H9 (cell line): ENCODE results near the gene MITF. TPM values are rescaled to one million over a fixed set of nuclear protein-coding genes. Genes with fewer than 3 reads are reported as not detected.

Experiments
- DNase-seq: peaks from one replicate; pipeline ENCODE4 v3.0.0-alpha.2; 2017
- H2AFZ ChIP-seq: one replicate; pipeline ENCODE4 v1.6.1; 2013; ENCODE audit warnings: mild to moderate bottlenecking, low read length, control low read depth, moderate library complexity
- H2AK5ac ChIP-seq: 2 replicates; pipeline ENCODE4 v1.6.1; 2013; ENCODE audit warnings: low read length, control low read depth, mixed read lengths; ENCODE audit not compliant: insufficient read length
- H2BK120ac ChIP-seq: one replicate; pipeline ENCODE4 v1.6.1; 2013; ENCODE audit warnings: low read depth, mild to moderate bottlenecking, low read length, control low read depth, inconsistent platforms; ENCODE audit not compliant: poor library complexity, severe bottlenecking
- H2BK12ac ChIP-seq: 2 replicates; pipeline ENCODE4 v1.6.1; 2013; ENCODE audit warnings: low read length, control low read depth, mixed read lengths, low read depth; ENCODE audit not compliant: insufficient read length
- H2BK15ac ChIP-seq: 2 replicates; pipeline ENCODE4 v1.6.1; 2013; ENCODE audit warnings: low read depth, low read length, control low read depth
- H2BK20ac ChIP-seq: one replicate; pipeline ENCODE4 v1.6.1; 2013; ENCODE audit warnings: low read depth, mild to moderate bottlenecking, low read length, control low read depth, inconsistent platforms; ENCODE audit not compliant: poor library complexity, severe bottlenecking
- H2BK5ac ChIP-seq: 2 replicates; pipeline ENCODE4 v1.6.1; 2013; ENCODE audit warnings: low read length, control low read depth, mixed read lengths; ENCODE audit not compliant: insufficient read length
- H3K14ac ChIP-seq: 2 replicates; pipeline ENCODE4 v1.6.1; 2013; ENCODE audit warnings: low read length, control low read depth; ENCODE audit not compliant: insufficient read depth
- H3K18ac ChIP-seq: 2 replicates; pipeline ENCODE4 v1.6.1; 2013; ENCODE audit warnings: low read depth, mild to moderate bottlenecking, mixed read lengths, low read length, control low read depth; ENCODE audit not compliant: insufficient read length
- H3K23ac ChIP-seq: 2 replicates; pipeline ENCODE4 v1.6.1; 2013; ENCODE audit warnings: low read length, control low read depth, mixed read lengths, low read depth; ENCODE audit not compliant: insufficient read length
- H3K23me2 ChIP-seq: 2 replicates; pipeline ENCODE4 v1.6.1; 2013; ENCODE audit warnings: low read depth, mild to moderate bottlenecking, mixed read lengths, low read length, control low read depth; ENCODE audit not compliant: insufficient read length, poor library complexity, severe bottlenecking
- H3K27ac ChIP-seq: 2 replicates; pipeline ENCODE4 v1.5.1; 2013; ENCODE audit warnings: low read length, control low read depth, mixed read lengths, low read depth; ENCODE audit not compliant: insufficient read length
- H3K27me3 ChIP-seq: 2 replicates; pipeline ENCODE4 v1.6.1; 2013; ENCODE audit warnings: low read length, control low read depth, inconsistent platforms; ENCODE audit not compliant: insufficient read depth
- H3K4ac ChIP-seq: 2 replicates; pipeline ENCODE4 v1.6.1; 2013; ENCODE audit warnings: low read depth, mild to moderate bottlenecking, control low read depth, inconsistent platforms, low read length, moderate library complexity
- H3K4me1 ChIP-seq: 2 replicates; pipeline ENCODE4 v1.6.1; 2013; ENCODE audit warnings: low read length, control low read depth, inconsistent platforms; ENCODE audit not compliant: insufficient read depth
- H3K4me2 ChIP-seq: 2 replicates; pipeline ENCODE4 v1.6.1; 2013; ENCODE audit warnings: low read length, control low read depth, mixed read lengths; ENCODE audit not compliant: insufficient read length, insufficient read depth
- H3K56ac ChIP-seq: 2 replicates; pipeline ENCODE4 v1.6.1; 2013; ENCODE audit warnings: low read depth, mild to moderate bottlenecking, mixed read lengths, low read length, control low read depth; ENCODE audit not compliant: insufficient read length
- H3K79me1 ChIP-seq: 2 replicates; pipeline ENCODE4 v1.6.1; 2013; ENCODE audit warnings: low read depth, mild to moderate bottlenecking, moderate library complexity, low read length, control low read depth, inconsistent platforms; ENCODE audit not compliant: insufficient read depth, poor library complexity, severe bottlenecking
- H3K79me2 ChIP-seq: 2 replicates; pipeline ENCODE4 v1.6.1; 2013; ENCODE audit warnings: low read length, control low read depth, inconsistent platforms; ENCODE audit not compliant: insufficient read depth
- H3K9ac ChIP-seq: 2 replicates; pipeline ENCODE4 v1.6.1; 2013; ENCODE audit warnings: low read length, control low read depth, mixed read lengths; ENCODE audit not compliant: insufficient read length; ENCODE audit errors: extremely low read depth
- H3K9me3 ChIP-seq: one replicate; pipeline ENCODE4 v1.6.1; 2013; ENCODE audit warnings: low read depth, low read length, inconsistent platforms; ENCODE audit not compliant: control insufficient read depth
- H3T11ph ChIP-seq: one replicate; pipeline ENCODE4 v1.6.1; 2013; ENCODE audit warnings: mild to moderate bottlenecking, low read length, control low read depth, inconsistent platforms
- H4K20me1 ChIP-seq: one replicate; pipeline ENCODE4 v1.6.1; 2013; ENCODE audit not compliant: control insufficient read depth, insufficient read length, insufficient read depth
- H4K5ac ChIP-seq: 2 replicates; pipeline ENCODE4 v1.6.1; 2013; ENCODE audit warnings: low read depth, mild to moderate bottlenecking, mixed read lengths, low read length, control low read depth; ENCODE audit not compliant: insufficient read length
- H4K8ac ChIP-seq: replicated peaks from 2 replicates; pipeline ENCODE4 v1.6.1; 2013; ENCODE audit warnings: low read length, control low read depth, mixed read lengths, low read depth; ENCODE audit not compliant: insufficient read length
- H4K91ac ChIP-seq: 2 replicates; pipeline ENCODE4 v1.6.1; 2013; ENCODE audit warnings: low read depth, mild to moderate bottlenecking, moderate library complexity, mixed read lengths, low read length, control low read depth; ENCODE audit not compliant: insufficient read length
- H3K27ac Mint-ChIP-seq, 3 experiments: 2 replicates in 2 of 3; 3 replicates in 1 of 3; pipeline ENCODE4 v1.8.0; 2020 to 2021; ENCODE audit warnings: mixed read lengths in 3 of 3, mild to moderate bottlenecking in 1 of 3, moderate library complexity in 1 of 3
- H3K27me3 Mint-ChIP-seq: 2 replicates; pipeline ENCODE4 v1.8.0; 2021; ENCODE audit warnings: low read depth, mild to moderate bottlenecking, moderate library complexity, mixed read lengths
- H3K36me3 Mint-ChIP-seq, 3 experiments: 2 replicates in 2 of 3; 3 replicates in 1 of 3; pipeline ENCODE4 v1.8.0; 2020 to 2021; ENCODE audit warnings: low read depth in 3 of 3, mixed read lengths in 3 of 3; ENCODE audit not compliant: insufficient read depth in 1 of 3
- H3K4me1 Mint-ChIP-seq, 2 experiments: 2 replicates each; pipeline ENCODE4 v1.8.0; 2020; ENCODE audit warnings: mixed read lengths in 2 of 2
- H3K4me3 Mint-ChIP-seq, 2 experiments: 2 replicates in 1 of 2; 3 replicates in 1 of 2; pipeline ENCODE4 v1.8.0; 2020 to 2021; ENCODE audit warnings: mild to moderate bottlenecking in 2 of 2, mixed read lengths in 2 of 2, moderate library complexity in 1 of 2
- H3K9me3 Mint-ChIP-seq, 2 experiments: 2 replicates in 1 of 2; 3 replicates in 1 of 2; pipeline ENCODE4 v1.8.0; 2020; ENCODE audit warnings: mild to moderate bottlenecking in 2 of 2, mixed read lengths in 2 of 2, moderate library complexity in 1 of 2
- WGBS: extraction: QIAGEN DNeasy Blood & Tissue Kit; methylation state at CpG from one replicate; pipeline ENCODE4 v1.1.7; 2013; ENCODE audit warnings: missing lambda C conversion rate, low lambda C conversion rate, mixed read lengths; ENCODE audit not compliant: insufficient read length; ENCODE audit errors: extremely low coverage; 5-methylcytosine and 5-hydroxymethylcytosine counted together
- total RNA-seq: library from RNA; stranded (reverse); gene quantifications from 2 replicates; pipeline ENCODE4 v1.2.1, GENCODE V29; 2021
- TF ChIP-seq, protein P1 (sequence below): fragments of 200-600 bp; sonication (generic); conservative IDR thresholded peaks from 3 replicates; pipeline ENCODE4 v1.8.0; 2021; ENCODE audit warnings: antibody characterized with exemption, mild to moderate bottlenecking

Gene MITF
- total RNA-seq, 1 experiment from 2014 or later: 0.81 TPM

DNA sequence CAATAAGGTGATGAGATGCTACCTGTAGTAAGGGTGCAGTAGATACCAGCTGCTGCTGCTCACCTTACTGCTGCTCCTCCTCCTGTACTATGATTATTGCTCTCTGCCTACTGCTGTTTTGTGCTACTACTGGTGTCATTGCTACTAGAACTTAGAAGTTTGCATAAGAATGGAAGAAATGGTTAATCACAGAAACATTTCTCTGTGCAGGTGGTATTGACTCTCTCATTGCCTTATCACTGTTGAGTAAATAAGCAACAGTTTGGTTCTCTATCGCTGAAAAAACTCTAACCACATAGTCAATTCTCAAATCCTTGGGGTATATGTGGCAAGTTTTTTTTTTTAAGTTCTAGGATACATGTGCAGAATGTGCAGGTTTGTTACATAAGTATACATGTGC lies 16.5 kb downstream of the MITF start:
- no peaks in the 10 kb centered on the region for H3K9me3 ChIP-seq
- no peak overlapping the region for H2BK5ac ChIP-seq
- H3K79me2 ChIP-seq: no peaks in the 10 kb centered on the region
- no peak overlapping the region for H3K4ac ChIP-seq
- no peak overlapping the region for H3K18ac ChIP-seq
- no peak overlapping the region for H3T11ph ChIP-seq
- Mint-ChIP-seq H3K4me3 (no peak overlapping the region), H3K27ac (no peak overlapping the region), H3K27me3 (peaks cover 3% of the 10 kb centered on the region), H3K9me3 (peaks cover 5 to 15% of the 10 kb centered on the region in 2 experiments; a peak in 4 of 5 replicates), H3K36me3 (peaks cover 0 to 6% (median 0%) of the 10 kb centered on the region in 3 experiments; a peak in 2 of 7 replicates), H3K4me1 (no peaks in the 10 kb centered on the region)
- no peak overlapping the region for H3K27ac ChIP-seq
- no peak overlapping the region for H2BK20ac ChIP-seq
- WGBS: no CpG with 5 or more reads among the region's 1 CpG
- H3K23ac ChIP-seq: no peak overlapping the region
- H3K23me2 ChIP-seq: no peaks in the 10 kb centered on the region
- no peak overlapping the region for H4K91ac ChIP-seq
- H3K9ac ChIP-seq: no peak overlapping the region
- H2AFZ ChIP-seq: no peak overlapping the region
- no peaks in the 10 kb centered on the region for H3K79me1 ChIP-seq
- no peak overlapping the region for H4K5ac ChIP-seq
- no peak overlapping the region for H2AK5ac ChIP-seq
- no peaks in the 10 kb centered on the region for H4K20me1 ChIP-seq
- no peak overlapping the region for H2BK120ac ChIP-seq
- H4K8ac ChIP-seq: no peak overlapping the region
- no peak for DNase-seq
- H3K27me3 ChIP-seq: no peaks in the 10 kb centered on the region
- H3K56ac ChIP-seq: no peak overlapping the region
- no peak overlapping the region for H2BK15ac ChIP-seq
- H3K4me2 ChIP-seq: no peak overlapping the region
- H3K4me1 ChIP-seq: no peaks in the 10 kb centered on the region
- H3K14ac ChIP-seq: no peak overlapping the region
- H2BK12ac ChIP-seq: no peak overlapping the region
- TF ChIP-seq, protein P1, sequence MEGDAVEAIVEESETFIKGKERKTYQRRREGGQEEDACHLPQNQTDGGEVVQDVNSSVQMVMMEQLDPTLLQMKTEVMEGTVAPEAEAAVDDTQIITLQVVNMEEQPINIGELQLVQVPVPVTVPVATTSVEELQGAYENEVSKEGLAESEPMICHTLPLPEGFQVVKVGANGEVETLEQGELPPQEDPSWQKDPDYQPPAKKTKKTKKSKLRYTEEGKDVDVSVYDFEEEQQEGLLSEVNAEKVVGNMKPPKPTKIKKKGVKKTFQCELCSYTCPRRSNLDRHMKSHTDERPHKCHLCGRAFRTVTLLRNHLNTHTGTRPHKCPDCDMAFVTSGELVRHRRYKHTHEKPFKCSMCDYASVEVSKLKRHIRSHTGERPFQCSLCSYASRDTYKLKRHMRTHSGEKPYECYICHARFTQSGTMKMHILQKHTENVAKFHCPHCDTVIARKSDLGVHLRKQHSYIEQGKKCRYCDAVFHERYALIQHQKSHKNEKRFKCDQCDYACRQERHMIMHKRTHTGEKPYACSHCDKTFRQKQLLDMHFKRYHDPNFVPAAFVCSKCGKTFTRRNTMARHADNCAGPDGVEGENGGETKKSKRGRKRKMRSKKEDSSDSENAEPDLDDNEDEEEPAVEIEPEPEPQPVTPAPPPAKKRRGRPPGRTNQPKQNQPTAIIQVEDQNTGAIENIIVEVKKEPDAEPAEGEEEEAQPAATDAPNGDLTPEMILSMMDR: no peak
